ENCODE data around the gene PSME3.
A peak's percentile ranks its signal among the peaks of the same experiment; 100 is the strongest.
"Not testable (repeated sequence)": the region's sequence is repeated elsewhere in the genome, so short reads cannot be mapped to it uniquely, and the experiment has no call there.

Gene PSME3

GRCh38 chr17:42878924-42879595, 45.9 kb downstream of the PSME3 start:
- DNase-seq = no peak

DNA sequence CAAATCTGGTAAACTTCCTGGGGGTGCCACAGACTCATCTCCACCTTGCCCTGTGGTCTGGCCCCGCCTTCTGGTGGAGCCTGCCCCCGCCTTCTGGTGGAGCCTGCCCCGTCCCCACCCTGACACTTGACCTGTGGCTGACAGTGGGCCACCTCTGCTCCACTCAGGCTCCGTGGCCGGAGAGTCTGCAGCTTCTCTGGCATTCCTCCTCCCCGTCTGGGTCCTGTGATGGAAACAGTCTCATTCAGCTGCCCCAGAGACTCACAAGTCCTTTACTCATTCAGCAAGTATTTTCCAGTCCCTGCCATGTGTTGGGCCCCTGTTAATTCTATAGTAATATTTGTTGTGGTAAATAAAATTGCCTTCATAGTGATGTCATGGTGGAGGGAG, 46.4 kb downstream of the PSME3 start:
- DNase-seq = no peak

DNA sequence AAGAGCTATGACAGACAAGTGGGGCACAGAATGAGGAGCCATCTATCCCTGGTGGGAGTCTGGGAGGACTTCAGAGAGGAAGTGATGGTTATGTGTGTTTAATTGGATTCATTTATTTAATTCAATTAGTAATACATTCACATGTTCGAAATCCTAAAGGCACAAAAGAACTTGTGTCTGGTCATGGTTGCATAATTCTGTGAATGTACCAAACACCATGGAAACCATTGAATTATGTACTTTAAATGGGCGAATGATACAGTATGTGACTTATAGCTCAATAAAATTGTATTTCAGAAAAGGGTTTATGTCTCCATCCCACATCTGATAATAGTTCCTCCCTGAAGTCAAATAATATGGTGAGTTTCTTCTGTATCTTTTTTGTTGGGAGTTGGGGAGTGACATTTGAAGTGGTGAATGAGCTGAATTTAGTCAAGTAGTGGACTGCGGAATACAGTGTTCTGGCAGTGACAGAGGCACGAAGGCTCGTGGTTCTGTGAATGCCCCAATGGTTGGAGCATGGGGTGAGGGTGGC, 47.6 kb downstream of the PSME3 start:
- DNase-seq = no peak

DNA sequence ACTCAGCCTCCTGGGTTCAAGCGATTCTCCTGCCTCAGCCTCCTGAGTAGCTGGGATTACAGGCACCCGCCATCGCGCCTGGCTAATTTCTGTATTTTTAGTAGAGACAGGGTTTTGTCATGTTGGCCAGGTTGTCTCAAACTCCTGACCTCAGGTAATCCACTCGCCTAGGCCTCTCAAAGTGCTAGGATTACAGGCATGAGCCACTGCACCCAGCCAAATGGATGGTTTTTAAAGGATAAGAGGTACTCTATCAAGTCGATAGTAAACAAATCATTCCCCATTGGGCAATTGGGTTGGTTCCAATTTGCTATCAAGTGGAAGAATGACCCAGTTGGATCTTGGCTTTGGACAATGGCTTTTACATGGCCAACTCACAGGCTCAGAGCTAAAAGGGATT, 48.5 kb downstream of the PSME3 start:
- not testable (repeated sequence) for DNase-seq

DNA sequence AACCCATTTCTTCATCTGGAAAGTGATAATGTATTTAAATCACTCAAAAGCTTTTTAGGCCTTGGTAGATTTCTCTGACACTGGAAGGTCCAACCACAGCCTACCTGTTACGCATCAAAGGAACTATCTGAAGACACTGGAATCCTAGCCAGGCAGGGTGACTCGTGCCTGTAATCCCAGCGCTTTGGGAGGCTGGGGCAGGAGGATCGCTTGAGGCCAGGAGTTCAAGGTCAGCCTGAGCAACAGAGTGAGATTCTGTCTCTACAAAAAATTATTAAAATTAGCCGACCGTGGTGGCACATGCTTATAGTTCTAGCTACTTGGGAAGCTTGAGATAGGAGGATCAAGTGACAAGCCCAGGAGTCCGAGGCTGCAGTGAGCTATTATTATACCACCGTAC, 49.0 kb downstream of the PSME3 start:
- no peak for DNase-seq

- no peak for DNase-seq
These were observed 50.8 kb downstream of the PSME3 start for GRCh38 chr17:42883802-42884558.

DNA sequence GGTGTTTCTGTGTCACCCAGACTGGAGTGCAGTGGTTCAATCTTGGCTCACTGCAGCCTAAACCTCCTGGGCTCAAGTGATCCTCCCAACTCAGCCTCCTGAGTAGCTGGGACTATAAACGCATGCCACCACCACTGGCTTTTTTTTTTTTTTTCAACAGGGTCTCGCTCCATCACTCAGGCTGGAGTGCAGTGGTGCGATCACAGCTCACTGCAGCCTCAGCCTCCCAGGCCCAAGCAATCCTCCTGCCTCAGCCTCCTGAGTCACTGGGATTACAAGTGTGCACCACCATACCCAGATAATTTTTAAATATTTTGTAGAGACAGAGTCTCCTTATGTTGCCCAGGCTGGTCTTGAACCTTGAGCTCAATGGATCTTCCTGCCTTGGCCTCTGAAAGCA, 52.6 kb downstream of the PSME3 start:
- not testable (repeated sequence) for DNase-seq

DNA sequence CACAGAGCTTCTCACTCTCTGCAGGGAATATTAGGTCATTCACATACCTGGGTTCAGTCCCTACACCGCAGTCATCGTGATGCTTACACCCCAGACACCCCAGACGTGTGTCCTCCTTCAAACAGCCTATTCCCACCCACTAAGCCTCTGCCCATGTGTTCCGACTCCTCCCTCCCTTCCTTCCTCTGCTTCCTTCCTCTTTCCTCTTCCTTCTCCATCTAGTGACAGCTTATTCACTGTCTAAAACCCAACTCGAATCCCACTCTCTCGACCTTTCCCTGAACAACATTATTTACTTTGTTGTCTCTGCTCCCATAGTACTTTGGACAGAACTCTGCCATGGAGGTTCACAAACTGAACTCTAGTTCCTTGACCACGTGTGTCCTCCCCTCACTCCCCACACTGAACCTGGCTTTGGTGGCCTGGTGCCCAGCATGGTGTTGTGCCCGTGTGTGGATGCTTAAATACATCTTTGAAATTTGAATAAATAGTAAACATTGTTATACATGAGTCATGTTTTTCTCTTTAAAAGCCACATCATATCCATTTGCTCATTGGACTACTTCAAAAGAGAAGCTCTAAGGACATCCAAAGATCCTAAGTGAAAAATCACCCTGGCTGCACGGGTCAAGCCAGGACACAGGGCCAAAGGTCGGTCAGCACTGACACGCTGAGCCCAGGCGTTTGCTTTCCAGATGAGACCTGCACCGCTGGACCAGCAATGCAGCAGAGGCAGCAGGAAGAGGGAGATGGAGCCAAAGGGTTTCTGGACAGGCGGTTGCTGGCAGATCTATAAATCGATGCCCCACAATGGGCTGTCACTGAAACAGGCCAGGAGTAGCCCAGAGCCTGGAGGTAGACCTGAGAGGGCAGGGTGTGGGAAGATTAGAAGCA, 53.3 kb downstream of the PSME3 start:
- no peak for DNase-seq

DNA sequence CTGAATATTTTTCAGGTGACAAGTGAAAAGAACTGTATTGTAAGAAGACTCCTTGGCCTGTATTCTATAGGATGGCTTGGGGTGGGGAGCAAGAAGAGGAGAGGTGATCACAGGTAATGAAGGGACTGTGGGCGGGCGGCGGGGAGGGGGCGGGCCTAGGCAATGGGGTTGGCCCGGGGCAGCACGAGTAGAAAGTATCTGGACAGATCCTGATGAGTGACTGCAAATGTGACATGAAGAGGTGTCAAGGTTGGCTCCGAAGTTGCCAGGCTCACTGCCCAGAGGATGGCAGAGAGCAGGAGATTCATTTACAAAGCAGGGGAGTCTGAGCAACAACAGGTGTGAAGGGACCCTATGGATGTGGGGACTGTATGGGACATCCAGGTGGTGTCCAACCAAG, 56.6 kb downstream of the PSME3 start:
- no peak for DNase-seq

DNA sequence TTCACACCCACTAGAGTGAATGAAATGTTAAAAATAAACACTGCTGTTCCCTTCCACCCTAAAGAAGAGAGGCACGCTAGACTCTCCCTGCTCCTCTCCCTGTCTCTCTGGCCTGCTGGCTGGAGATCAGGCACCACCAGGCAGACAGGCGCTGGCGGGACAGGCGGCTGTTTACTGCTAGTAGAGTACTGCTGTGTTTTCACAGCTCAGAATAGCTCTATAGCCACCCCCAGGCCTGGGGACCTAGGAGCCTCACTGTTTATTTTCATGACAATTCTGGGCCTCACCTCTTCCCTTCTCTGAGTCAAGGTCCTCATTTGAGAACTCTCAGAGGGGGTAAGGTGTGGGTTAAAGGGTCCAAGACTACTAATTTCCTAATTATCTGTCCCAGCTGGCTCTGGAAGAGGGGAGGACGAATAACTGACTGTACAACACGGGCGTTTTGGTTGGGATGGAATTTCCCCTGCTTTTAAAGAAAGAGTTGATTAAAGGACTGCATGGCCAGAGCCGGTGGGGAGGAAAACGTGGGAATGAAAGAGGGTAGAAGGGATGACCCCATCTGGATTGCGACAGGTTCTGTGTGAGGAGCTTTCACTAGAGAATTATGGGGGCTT, 58.4 kb downstream of the PSME3 start:
- DNase-seq = peak; percentile 3

GRCh38 chr17:42893359-42893758, 60.2 kb downstream of the PSME3 start:
- DNase-seq = no peak
